ENCODE measurements around the gene CALCOCO1.

DNA sequence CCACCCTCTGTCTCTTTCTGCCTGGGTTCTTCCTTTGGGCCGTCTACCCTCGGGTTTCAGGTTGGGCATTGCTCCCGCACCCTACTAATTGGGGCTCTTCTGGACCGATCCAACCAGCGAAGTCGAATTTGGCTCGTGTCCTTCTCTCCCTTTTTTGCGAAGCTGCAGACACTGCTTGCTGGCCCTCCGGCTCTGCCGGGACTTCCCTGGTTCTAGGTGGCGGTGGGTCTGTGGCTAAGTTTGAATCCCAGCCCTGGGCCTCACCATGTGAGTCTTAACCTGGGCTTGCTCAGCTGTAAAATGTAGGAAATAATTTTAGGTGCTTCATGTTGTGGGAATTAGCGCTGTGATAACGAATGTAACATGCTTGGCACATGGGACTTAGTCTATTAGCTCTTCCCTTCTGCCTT, 24.9 kb upstream of the CALCOCO1 start:
- TF ChIP-seq HDAC2 (IDR thresholded peaks at IDR 0.05) (no peak), TAF1 (IDR thresholded peaks at IDR 0.05; ENCODE audit: borderline replicate concordance, low read depth, low read length) (no peak)

All from GM12878 (cell line).